ENCODE results near the gene FBN2.

The FBN2 gene

DNA sequence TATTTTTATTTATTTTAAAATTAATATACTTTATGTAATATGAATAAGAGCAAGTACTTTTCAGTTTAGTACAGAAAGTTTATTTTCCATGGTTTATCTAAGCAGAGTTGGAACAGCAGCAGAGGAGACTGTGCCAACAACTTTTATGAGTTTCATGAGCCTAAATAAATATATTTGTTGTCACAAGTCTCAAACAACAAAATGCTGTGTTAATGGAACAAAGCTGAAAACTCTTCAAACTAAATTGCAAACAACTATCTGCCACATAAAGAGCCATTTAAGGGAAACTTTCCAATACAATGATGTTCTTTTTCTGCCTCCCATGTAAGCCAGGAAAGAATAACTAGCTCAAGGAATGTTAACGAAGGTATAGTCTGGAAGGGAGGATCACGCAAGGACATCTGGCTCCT lies 96.1 kb downstream of the FBN2 start:
- H3K4me3 ChIP-seq (ENCODE audit: low read depth, low read length), result no peak overlapping the region
- no peaks in the 10 kb centered on the region for H3K9me3 ChIP-seq (ENCODE audit: control insufficient read depth, insufficient read depth, low read length)
- no peak overlapping the region for H3K9ac ChIP-seq (ENCODE audit: low read depth, low read length)
- no peaks in the 10 kb centered on the region for H3K36me3 ChIP-seq (ENCODE audit: control insufficient read depth, insufficient read depth, low read length)
- no peaks in the 10 kb centered on the region for H3K27me3 ChIP-seq (ENCODE audit: control insufficient read depth, insufficient read depth, low read length)
- H3K4me1 ChIP-seq (ENCODE audit: control insufficient read depth, insufficient read depth, low read length), result no peaks in the 10 kb centered on the region

DNA sequence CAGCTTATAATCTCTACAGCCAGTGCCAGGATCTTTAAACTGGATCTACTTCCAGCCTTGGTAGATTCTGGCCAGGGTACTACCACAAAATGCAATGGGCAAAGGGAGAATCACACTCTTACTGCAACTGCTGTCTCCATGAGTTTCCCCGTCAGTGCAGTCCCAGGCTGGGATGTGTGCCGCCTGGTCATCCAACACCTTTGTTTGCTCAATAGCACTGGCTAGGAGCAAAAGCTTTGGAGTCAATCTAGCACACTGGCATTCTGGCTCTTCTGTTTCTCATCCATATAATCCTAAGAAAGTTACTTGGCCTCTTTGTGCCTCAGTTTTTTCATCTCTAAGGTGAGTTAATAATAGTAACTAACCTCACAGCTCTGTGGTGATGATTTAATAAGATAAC lies 96.9 kb downstream of the FBN2 start:
- Histone ChIP-seq H3K27me3 (ENCODE audit: control insufficient read depth, insufficient read depth, low read length) (no peaks in the 10 kb centered on the region), H3K9me3 (ENCODE audit: control insufficient read depth, insufficient read depth, low read length) (no peaks in the 10 kb centered on the region), H3K4me1 (ENCODE audit: control insufficient read depth, insufficient read depth, low read length) (no peaks in the 10 kb centered on the region), H3K36me3 (ENCODE audit: control insufficient read depth, insufficient read depth, low read length) (no peaks in the 10 kb centered on the region), H3K9ac (ENCODE audit: low read depth, low read length) (no peak overlapping the region), H3K4me3 (ENCODE audit: low read depth, low read length) (no peak overlapping the region)

DNA sequence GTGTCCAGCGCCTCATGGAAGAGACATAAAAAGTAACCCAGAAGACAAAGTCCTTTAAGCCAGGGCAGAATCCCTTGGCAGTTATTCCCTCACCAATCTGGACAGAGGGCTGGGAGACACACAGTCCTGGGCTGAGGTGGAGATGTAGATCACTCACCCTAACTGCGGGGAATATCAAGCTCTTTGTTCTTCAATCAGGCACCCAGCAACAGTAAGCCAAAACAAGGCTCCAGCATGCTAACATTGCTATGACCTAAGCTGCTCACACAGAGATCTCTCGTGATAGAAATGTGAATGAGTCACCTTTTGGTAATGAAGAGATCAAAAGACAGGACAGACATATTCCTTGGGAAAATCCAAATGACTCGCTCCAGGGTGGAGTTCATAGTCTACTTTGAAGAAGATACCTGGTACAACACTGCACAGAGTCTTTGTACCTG lies 101.3 kb downstream of the FBN2 start:
- Histone ChIP-seq H3K4me1 (ENCODE audit: control insufficient read depth, insufficient read depth, low read length) (no peaks in the 10 kb centered on the region), H3K9me3 (ENCODE audit: control insufficient read depth, insufficient read depth, low read length) (no peaks in the 10 kb centered on the region), H3K36me3 (ENCODE audit: control insufficient read depth, insufficient read depth, low read length) (no peaks in the 10 kb centered on the region), H3K27me3 (ENCODE audit: control insufficient read depth, insufficient read depth, low read length) (no peaks in the 10 kb centered on the region), H3K9ac (ENCODE audit: low read depth, low read length) (no peak overlapping the region), H3K4me3 (ENCODE audit: low read depth, low read length) (no peak overlapping the region)

DNA sequence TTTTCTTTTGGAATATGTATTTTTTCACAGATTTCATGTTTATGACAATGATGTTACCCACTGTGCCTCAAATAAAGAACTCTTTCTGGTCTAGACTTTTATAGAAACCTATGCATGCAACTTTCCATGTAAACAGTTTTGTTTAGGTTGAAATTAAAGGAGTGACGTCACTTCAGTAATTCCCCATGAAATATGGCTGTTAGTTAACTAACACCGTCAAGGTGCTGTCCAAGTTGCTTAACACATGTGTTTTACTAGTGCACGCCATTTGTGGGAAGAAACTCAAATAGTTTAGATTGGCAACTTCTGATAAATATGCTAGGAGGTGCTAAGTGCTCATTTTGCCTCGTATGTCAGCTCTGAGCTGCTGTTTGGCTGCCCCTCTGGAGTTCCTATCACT lies 102.2 kb downstream of the FBN2 start:
- no peaks in the 10 kb centered on the region for H3K36me3 ChIP-seq (ENCODE audit: control insufficient read depth, insufficient read depth, low read length)
- no peaks in the 10 kb centered on the region for H3K4me1 ChIP-seq (ENCODE audit: control insufficient read depth, insufficient read depth, low read length)
- no peak overlapping the region for H3K9ac ChIP-seq (ENCODE audit: low read depth, low read length)
- H3K27me3 ChIP-seq (ENCODE audit: control insufficient read depth, insufficient read depth, low read length), result no peaks in the 10 kb centered on the region
- no peak overlapping the region for H3K4me3 ChIP-seq (ENCODE audit: low read depth, low read length)
- H3K9me3 ChIP-seq (ENCODE audit: control insufficient read depth, insufficient read depth, low read length), result no peaks in the 10 kb centered on the region

DNA sequence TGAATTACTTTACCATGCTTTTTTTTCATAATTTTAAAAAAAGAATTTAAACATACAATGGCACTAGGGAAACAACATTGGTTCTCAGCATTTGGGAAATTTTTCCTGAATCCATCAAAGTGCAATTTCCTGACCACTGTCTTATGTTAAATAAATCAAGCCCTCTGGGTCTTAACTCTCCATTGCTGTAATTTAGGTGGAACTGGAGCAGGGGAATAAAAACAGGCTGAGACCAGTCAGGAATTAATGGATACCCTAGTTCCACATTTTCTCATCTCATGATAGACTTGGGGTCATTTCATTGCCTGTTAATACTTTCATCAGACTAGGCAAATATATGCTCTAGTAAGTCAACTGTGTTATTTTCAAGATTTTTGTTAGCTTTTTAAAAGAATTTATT lies 103.1 kb downstream of the FBN2 start:
- Histone ChIP-seq H3K27me3 (ENCODE audit: control insufficient read depth, insufficient read depth, low read length) (no peaks in the 10 kb centered on the region), H3K4me3 (ENCODE audit: low read depth, low read length) (no peak overlapping the region), H3K9ac (ENCODE audit: low read depth, low read length) (no peak overlapping the region), H3K9me3 (ENCODE audit: control insufficient read depth, insufficient read depth, low read length) (no peaks in the 10 kb centered on the region), H3K36me3 (ENCODE audit: control insufficient read depth, insufficient read depth, low read length) (no peaks in the 10 kb centered on the region), H3K4me1 (ENCODE audit: control insufficient read depth, insufficient read depth, low read length) (no peaks in the 10 kb centered on the region)

DNA sequence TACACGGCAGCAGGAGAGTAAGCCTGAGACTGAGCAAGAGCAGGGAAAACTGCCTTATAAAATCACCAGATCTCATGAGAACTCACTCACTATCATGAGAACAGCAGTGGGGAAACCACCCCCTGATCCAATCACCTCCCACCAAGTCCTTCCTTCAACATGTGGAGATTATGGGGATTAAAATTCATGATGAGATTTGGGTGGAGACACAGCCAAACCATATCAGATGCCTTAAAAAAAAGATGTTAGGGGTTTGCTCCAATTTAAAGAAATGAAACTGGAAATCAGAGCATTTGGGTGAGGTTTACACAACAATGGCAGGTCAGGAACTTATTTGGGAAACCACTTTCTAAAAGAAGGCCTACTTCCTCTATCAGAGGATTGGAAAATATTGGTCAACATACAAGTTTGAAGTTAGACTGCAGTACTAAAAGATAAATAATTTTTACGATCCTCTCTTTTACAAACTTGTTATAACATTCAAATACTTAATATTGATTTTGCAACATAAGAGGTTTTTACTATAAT lies 105.1 kb downstream of the FBN2 start:
- Histone ChIP-seq H3K9me3 (ENCODE audit: control insufficient read depth, insufficient read depth, low read length) (no peaks in the 10 kb centered on the region), H3K4me3 (ENCODE audit: low read depth, low read length) (no peak overlapping the region), H3K9ac (ENCODE audit: low read depth, low read length) (no peak overlapping the region), H3K36me3 (ENCODE audit: control insufficient read depth, insufficient read depth, low read length) (no peaks in the 10 kb centered on the region), H3K27me3 (ENCODE audit: control insufficient read depth, insufficient read depth, low read length) (no peaks in the 10 kb centered on the region), H3K4me1 (ENCODE audit: control insufficient read depth, insufficient read depth, low read length) (no peaks in the 10 kb centered on the region)

DNA sequence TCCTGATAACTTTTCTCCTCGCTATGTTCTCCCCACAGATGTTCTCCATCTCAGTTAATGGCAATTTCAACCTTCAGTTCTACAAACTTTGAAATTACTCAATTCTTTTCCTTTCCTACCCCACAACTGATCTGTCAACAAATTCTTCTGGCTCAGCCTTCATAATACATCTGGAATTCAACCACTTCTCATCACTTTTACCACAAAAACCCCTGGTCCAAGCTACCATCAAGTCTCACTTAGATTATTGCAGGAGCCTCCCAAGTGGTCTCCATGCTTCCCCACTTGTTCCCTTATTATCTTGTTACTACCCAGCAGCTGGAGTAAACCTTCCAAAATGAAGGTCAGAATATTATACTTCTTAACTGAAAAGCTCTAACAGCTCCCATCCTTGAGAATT lies 110.1 kb downstream of the FBN2 start:
- Histone ChIP-seq H3K9me3 (ENCODE audit: control insufficient read depth, insufficient read depth, low read length) (no peaks in the 10 kb centered on the region), H3K4me1 (ENCODE audit: control insufficient read depth, insufficient read depth, low read length) (no peaks in the 10 kb centered on the region), H3K36me3 (ENCODE audit: control insufficient read depth, insufficient read depth, low read length) (no peaks in the 10 kb centered on the region), H3K4me3 (ENCODE audit: low read depth, low read length) (no peak overlapping the region), H3K27me3 (ENCODE audit: control insufficient read depth, insufficient read depth, low read length) (no peaks in the 10 kb centered on the region), H3K9ac (ENCODE audit: low read depth, low read length) (no peak overlapping the region)

DNA sequence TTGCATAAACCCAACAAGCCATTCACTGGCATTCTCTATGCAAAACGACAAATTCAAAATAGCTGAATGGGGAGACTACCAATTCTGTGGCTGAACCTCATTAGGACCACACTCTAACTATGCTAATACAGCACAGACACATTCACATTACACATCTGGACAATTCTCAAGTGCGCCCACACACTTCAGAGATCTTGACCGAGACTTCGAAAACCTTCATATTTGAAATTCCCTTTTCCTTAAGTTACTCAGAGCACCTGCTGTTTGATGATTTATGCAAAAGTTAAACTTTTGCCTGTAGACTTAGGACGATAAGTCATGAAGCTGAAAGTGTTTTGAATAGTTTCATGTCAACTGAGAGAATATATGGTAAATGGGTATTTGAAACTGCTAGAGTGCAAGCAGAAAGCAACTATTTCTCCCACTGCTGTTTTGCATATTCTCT lies 111.9 kb downstream of the FBN2 start:
- H3K36me3 ChIP-seq (ENCODE audit: control insufficient read depth, insufficient read depth, low read length), result no peaks in the 10 kb centered on the region
- H3K27me3 ChIP-seq (ENCODE audit: control insufficient read depth, insufficient read depth, low read length), result no peaks in the 10 kb centered on the region
- H3K4me3 ChIP-seq (ENCODE audit: low read depth, low read length), result no peak overlapping the region
- H3K4me1 ChIP-seq (ENCODE audit: control insufficient read depth, insufficient read depth, low read length), result no peaks in the 10 kb centered on the region
- H3K9me3 ChIP-seq (ENCODE audit: control insufficient read depth, insufficient read depth, low read length), result no peaks in the 10 kb centered on the region
- no peak overlapping the region for H3K9ac ChIP-seq (ENCODE audit: low read depth, low read length)

DNA sequence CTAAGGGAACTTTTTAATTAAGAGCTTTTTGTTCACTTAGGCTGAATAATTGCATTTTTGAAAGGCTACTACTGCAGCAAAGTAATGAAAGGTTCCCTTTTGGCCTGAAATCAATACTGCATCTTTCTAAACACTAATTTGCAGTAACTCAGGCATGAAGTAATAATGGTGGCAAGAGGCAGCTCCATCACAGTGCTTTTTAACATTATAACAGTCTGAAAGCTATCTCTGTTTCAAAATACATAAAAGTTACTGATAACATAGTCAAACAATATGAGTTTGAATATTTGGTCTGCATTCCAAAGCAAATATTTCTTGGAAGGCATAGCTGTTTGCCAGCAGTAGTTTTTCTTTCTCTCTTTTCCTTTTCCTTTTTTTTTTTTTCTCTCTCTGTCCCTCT lies 113.4 kb downstream of the FBN2 start:
- Histone ChIP-seq H3K27me3 (ENCODE audit: control insufficient read depth, insufficient read depth, low read length) (no peaks in the 10 kb centered on the region), H3K36me3 (ENCODE audit: control insufficient read depth, insufficient read depth, low read length) (no peaks in the 10 kb centered on the region), H3K4me3 (ENCODE audit: low read depth, low read length) (no peak overlapping the region), H3K4me1 (ENCODE audit: control insufficient read depth, insufficient read depth, low read length) (no peaks in the 10 kb centered on the region), H3K9ac (ENCODE audit: low read depth, low read length) (no peak overlapping the region), H3K9me3 (ENCODE audit: control insufficient read depth, insufficient read depth, low read length) (no peaks in the 10 kb centered on the region)

DNA sequence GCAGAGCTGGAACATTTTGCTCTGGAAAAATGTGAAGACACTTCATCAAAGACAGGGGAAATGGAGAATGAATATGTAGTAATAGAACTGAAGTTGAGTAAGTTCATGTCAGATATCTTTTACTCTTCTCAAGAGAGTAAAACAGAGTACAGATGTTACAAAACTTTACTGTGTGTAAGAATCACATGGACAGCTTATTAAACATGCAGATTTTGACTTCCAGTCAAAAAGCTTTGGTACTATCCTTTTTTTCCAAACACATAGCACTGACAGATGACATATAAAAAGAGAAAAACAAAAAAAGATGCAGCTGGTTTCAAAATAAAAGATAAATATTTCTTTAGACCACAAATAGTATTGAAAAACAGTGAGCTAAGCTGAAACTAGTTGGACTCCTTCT lies 115.4 kb downstream of the FBN2 start:
- Histone ChIP-seq H3K9me3 (ENCODE audit: control insufficient read depth, insufficient read depth, low read length) (no peaks in the 10 kb centered on the region), H3K36me3 (ENCODE audit: control insufficient read depth, insufficient read depth, low read length) (no peaks in the 10 kb centered on the region), H3K9ac (ENCODE audit: low read depth, low read length) (no peak overlapping the region), H3K27me3 (ENCODE audit: control insufficient read depth, insufficient read depth, low read length) (no peaks in the 10 kb centered on the region), H3K4me1 (ENCODE audit: control insufficient read depth, insufficient read depth, low read length) (no peaks in the 10 kb centered on the region), H3K4me3 (ENCODE audit: low read depth, low read length) (no peak overlapping the region)

DNA sequence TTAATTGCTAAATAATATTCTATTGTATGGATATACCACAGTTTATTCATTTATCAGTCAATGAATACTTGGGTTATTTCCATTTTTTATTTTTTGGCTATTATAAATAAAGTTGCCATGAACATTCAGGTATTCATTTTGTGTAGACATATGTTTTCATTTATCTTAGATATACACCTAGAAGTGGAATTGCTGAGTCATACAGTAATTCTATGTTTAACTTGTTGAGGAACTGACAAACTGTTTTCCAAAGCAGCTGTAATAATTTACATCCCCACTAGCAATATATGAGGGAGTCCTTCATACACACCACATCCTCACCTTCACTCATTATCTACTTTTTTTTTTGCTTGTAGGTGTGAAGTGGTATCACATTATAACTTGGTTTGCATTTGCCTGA lies 123.6 kb downstream of the FBN2 start:
- no peaks in the 10 kb centered on the region for H3K4me1 ChIP-seq (ENCODE audit: control insufficient read depth, insufficient read depth, low read length)
- no peak overlapping the region for H3K9ac ChIP-seq (ENCODE audit: low read depth, low read length)
- H3K27me3 ChIP-seq (ENCODE audit: control insufficient read depth, insufficient read depth, low read length), result no peaks in the 10 kb centered on the region
- no peaks in the 10 kb centered on the region for H3K9me3 ChIP-seq (ENCODE audit: control insufficient read depth, insufficient read depth, low read length)
- H3K4me3 ChIP-seq (ENCODE audit: low read depth, low read length), result no peak overlapping the region
- no peaks in the 10 kb centered on the region for H3K36me3 ChIP-seq (ENCODE audit: control insufficient read depth, insufficient read depth, low read length)

DNA sequence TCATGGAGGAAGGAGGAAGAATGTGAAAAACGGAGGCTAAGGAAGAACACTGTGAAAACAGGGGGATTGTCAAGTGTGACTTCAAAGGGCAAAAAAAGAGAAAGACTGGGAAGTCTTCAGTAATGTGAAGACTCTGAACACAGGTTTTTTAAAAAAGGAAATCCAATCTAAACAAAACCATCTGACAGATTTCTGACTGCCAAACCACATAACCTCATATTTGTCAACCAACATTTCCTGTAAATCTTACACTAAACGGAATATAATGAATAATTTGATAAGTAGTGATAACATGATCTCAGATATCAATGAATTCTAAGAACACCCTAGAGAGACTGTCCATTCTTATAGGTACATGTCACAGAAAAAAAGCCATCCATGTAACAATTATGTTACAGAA lies 124.7 kb downstream of the FBN2 start:
- Histone ChIP-seq H3K9me3 (ENCODE audit: control insufficient read depth, insufficient read depth, low read length) (no peaks in the 10 kb centered on the region), H3K4me3 (ENCODE audit: low read depth, low read length) (no peak overlapping the region), H3K27me3 (ENCODE audit: control insufficient read depth, insufficient read depth, low read length) (no peaks in the 10 kb centered on the region), H3K4me1 (ENCODE audit: control insufficient read depth, insufficient read depth, low read length) (no peaks in the 10 kb centered on the region), H3K36me3 (ENCODE audit: control insufficient read depth, insufficient read depth, low read length) (no peaks in the 10 kb centered on the region), H3K9ac (ENCODE audit: low read depth, low read length) (no peak overlapping the region)

All from iPS-15b (cell line).